GM12892 (cell line): ENCODE data around the gene SPC25.

Source experiments
- POLR2A ChIP-seq: IDR thresholded peaks from 2 replicates; pipeline ENCODE4 v1.6.1; 2011; ENCODE audit warnings: low read depth, low read length, control low read depth
- POLR2AphosphoS5 ChIP-seq: IDR thresholded peaks from 2 replicates; pipeline ENCODE4 v1.6.1; 2011; ENCODE audit warnings: low read depth, low read length, control low read depth
- TAF1 ChIP-seq: IDR thresholded peaks from 2 replicates; pipeline ENCODE4 v1.6.1; 2011; ENCODE audit warnings: low read depth, mild to moderate bottlenecking, control low read depth, low read length, borderline replicate concordance

- TF ChIP-seq POLR2AphosphoS5, result no peak
- TF ChIP-seq POLR2A, result no peak
- no peak for TF ChIP-seq TAF1
Measured at GRCh38 chr2:168912466-168912865, 22.2 kb upstream of the SPC25 start.
